HL-60/S4 treated with retinoic acid at 250 ng/mL for 4 days and 3 days (cell line): ENCODE results near the gene FRMD4B.

ENCODE experiments used
- in situ Hi-C: fragments of 300-500 bp; cut with MboI; formaldehyde crosslinking; loops from 2 replicates; pipeline ENCODE4 v1.7.0; 2022; ENCODE audit warnings: low sequenced_read_pairs

FRMD4B gene

DNA sequence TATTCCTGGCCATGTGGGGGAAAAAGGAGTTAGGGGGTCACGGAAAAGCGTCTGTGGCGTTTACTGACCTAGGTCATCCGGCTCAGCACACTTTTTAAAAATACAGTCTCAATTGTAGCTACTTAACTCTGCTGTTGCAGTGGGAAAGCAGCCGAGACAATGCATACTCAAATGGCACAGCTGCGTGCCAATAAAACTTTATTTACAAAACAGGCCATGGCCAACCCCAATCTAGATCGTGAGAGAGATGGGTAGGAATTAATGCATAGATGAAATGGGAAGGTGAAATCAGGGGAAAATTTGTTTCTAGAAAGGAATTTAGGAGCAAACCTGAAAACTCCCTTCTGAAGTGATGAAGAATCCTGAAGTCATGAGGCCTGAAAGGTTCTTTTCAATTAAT, 22.0 kb upstream of the FRMD4B start:
- in situ Hi-C loops, result loop anchor here (25.0 kb wide), 1 partner anchor 246 kb away; no protein-coding TSS in a partner anchor

DNA sequence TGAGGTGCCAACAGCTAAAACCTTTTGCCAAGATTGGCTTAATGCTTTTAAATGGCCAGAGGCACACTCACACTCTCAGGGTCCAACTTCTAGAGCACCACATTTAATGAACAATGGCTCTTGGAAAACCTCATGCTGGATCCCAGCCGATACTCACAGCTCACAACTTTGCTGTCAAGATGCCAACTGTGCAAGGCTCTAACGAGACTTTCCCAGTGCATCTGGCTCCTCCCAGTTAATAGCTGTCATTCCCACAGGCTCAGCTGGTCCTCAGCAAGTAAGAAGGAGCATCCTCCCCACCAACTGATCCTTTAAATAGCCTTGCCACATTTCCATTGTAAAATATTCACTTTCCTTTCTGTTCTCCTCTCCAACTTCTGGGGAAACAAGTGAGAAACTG, 20.3 kb upstream of the FRMD4B start:
- in situ Hi-C loops, result loop anchor here (25.0 kb wide), 1 partner anchor 244 kb away; no protein-coding TSS in a partner anchor

DNA sequence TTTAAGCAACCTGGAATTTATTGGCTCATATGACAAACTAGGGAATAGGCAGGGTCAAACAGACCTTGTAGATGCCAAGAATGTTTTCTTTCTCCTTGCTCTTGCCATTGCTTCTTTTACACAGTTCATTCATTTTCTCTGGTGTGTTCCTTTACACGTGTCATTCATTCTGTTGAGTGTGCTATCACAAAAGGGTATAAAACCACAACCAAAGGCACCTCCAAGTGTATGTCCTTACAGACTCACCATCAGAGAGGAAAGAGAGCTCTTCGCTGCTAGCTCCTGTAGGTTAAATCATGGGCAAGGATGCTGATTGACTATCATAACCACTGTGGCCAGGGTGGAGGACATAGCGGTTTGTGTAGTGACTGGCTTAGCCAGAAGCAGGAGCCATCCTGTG, 19.2 kb upstream of the FRMD4B start:
- in situ Hi-C loops, result loop anchor here (25.0 kb wide), 1 partner anchor 243 kb away; no protein-coding TSS in a partner anchor

DNA sequence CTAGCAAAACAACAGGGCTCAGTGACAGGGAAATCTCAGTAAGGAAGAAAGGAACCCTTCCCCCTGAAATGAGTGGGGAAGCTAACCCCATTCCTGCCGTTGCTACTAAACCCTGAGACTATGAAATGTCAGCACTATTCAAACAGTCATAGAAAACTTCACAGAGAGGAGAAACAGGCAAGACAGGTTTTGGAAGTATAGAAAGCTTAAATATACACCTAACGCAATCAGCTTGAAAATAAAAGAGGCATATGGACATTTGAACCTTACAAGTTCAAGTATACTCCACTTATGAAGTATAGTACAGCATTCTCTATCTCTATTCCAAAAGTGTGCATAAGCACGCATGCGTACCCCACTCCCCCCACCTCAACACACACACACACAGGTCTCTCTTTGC, 17.6 kb upstream of the FRMD4B start:
- in situ Hi-C loops, result loop anchor here (25.0 kb wide), 1 partner anchor 241 kb away; no protein-coding TSS in a partner anchor

DNA sequence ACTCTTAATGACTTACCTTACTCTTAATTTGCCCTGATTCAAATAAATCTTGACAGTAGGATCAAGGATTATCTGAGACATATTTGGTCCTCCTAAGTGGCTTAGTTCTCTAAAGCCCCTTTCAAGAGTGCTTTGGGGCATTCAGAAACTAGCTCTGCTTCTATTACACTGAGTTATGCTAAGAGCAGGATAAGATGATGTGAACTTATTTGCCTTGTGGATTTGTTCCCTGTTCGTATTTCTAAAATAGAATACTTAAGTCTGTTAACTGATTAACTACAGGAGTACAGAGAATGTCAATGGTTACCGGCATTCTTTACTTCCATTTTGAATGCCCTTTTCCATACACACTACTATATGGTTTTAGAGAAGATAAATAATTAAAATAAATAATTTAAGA, 14.8 kb upstream of the FRMD4B start:
- in situ Hi-C loops, result loop anchor here (25.0 kb wide), 1 partner anchor 238 kb away; no protein-coding TSS in a partner anchor

DNA sequence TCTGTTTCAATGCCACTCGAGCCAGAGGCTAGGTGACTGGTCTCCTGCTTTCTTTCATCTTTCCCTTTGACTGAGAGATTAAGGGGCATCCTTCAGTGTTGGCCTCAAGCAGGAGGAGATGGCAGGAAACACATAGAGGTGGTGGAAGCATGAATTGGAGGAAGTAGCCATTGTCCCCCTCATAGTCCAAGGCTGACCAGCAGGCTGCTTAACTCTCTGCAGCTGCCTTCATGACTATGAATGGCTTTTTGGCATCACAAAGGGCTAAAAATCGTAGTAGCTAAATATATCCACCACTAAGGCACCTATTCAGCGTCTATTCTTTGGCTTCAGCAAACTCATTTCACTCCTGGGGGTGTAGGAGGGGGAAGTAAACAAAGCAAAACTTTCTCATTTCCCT, 7.0 kb upstream of the FRMD4B start:
- in situ Hi-C loops, result no loop called here

DNA sequence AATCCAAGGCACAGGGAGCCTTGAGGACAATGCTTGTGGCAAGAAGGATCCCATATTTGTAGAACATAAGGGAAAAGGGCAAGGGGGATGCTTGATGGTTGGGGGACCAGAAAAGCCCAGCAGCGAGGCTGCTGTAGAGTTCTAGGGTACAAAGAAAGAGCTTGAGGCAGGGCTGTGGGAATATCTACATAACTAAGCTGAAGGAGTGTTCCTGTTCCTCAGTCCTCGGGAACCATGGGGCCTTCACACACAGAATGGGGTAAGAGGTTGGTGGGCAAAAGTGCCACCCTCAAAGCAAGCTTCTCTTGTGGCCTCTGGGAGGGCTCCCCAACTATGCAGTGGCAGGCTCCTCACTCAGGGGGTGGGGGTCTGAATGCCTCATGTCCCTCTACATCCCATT, 6.5 kb upstream of the FRMD4B start:
- in situ Hi-C loops, result no loop called here

DNA sequence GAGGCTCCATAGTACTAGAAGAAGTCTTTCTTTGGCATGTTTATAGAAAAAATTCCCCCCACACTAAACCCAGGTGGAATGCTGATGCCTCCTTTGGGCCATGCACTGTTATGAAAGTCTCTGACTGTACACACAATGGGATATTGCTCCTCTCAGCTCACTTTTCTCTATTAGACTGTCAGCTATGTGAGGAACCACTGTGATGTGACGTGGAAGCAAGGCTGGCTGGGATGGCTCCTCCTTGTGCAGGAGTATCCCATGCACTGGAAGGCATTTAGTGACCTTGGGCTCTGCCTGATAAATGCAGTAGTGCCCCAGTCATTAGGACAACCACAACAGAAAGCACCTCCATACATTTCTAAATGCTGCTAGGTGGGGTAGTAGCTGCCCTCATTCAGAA, 5.7 kb upstream of the FRMD4B start:
- in situ Hi-C loops, result no loop called here

DNA sequence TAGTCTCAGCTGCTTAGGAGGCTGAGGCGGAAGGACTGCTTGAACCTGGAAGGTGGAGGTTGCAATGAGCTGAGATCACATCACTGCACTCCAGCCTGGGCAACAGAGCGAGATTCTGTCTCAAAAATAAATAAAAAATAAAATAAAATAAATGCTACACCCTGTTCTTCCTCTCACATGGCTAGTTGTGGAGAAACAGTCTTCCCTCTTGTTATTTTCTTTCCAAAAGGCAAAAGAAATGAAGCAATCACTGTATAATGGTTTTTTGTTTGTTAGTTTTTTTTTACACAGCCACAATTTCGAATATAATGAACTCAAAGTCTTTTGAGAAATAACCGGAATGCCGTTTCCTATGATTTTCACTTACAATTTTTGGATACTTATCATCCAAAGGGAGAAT, 4.9 kb upstream of the FRMD4B start:
- in situ Hi-C loops, result no loop called here

DNA sequence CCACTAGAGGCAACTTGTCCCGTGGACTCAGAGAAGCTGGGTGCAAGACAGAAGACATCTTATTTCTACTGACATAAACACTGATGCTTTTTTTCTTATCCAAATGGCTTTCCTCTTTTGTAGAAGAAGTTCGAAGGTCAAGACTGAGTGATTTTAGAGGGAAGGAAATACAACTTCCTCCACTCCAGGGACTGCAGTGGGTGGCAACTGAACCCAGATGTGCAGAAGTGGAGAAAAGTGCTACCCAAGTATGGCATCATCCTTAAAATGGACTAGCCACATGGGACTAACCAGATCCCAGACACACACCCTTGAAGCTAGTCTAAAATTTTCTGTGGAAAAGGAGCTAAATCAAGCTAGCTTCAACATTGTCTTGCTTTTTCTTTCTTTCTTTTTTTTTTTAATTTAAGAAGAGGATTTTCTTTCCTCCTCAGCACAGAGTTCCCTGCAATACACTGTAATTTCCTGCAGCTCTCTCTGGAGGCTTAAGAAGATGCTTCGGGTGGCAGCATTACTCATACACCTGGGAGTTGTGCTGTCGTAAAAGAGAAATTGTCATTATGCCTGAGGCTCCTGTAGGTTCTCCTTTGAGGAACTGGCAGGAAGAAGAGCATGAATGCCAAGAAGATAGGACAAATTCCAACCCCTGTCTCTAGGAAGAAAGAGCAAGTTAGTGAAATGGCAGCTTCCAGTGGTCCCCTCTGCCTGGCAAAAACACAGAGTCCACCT, 3.8 kb upstream of the FRMD4B start:
- in situ Hi-C loops, result no loop called here

DNA sequence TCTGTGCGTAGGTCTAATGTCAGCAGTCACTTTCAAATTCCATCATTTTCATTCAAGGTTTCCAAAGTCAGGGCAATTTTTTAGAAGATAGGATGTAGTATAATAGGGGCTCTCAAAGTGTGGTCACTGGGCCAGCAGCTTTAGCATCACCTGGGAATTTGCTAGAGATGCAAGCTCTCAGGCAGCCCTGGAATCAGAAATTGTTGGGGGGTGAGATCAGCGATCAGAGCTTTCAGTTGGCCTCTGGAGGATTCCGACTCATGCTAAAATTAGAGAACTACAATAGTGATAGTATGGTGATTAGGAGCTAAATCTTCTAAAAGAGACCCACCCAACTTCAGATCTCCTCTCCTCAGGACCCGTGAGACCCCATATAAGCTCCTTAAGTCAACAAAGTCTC, 2.4 kb upstream of the FRMD4B start:
- in situ Hi-C loops, result no loop called here

DNA sequence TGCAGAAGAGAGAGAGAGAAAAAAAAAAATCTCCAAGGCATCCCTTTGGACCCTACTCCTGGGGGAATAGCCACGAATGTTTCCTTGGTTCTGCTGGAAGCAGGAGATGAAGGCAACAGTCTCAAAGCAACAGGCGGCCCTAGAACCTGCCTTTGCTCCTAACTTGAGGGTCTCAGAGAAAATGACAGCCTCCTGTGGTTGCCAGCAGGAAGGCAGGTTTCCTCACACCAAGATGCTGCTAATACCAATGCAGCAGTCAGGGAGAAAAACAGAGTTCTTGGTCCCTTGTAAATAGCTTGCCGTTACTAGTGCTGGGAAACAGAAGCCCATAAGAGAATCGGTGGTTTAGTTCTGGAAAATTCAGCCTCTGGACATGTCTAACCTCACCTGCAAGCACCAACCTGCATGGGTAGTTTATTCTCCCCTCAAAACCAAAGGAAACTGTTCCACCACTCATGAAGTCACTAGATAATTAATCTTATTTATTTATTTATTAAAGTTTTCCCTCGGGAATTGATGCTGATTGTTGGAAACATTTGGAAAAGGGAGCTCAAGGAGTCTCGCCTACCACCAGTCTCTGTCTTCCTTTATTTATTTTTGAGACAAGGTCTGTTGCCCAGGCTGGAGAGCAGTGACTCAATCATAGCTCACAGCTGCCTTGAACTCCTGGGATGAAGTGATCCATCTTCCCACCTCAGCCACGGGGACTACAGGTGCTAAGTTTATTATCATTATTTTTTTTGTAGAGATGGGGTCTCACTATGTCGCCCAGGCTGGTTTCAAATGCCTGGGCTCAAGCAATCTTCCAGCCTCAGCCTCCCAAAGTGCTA, 883 bp upstream of the FRMD4B start:
- in situ Hi-C loops, result no loop called here

DNA sequence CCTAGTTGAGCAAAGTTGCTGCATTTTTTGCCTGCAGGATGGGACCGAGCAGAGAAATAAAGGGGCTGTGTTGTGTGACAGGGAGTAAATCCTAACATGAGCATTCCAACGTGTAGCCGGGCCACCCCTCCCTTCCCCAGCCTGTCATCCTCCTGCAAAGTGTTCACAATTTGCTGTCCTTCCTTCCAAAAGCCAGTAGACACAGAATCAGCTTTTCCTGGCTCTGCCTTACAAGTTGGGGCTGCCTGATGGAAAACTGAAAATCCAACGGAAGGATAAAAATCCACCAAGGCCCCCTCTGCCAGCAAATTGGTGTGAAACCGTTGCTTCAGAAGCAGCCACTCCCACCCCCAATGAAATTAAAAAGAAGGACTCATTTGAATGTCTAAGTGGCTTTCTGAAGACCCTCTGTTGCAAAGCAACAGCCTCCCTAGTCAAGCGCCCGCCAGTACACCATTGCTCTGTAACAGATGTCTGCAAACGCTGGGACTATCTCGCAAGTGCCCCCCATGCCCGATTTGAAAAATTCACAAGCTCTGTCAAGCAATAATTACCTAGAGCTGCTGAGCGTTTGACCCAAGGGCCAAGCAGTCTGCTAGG, 665 bp downstream of the FRMD4B start:
- in situ Hi-C loops, result no loop called here

DNA sequence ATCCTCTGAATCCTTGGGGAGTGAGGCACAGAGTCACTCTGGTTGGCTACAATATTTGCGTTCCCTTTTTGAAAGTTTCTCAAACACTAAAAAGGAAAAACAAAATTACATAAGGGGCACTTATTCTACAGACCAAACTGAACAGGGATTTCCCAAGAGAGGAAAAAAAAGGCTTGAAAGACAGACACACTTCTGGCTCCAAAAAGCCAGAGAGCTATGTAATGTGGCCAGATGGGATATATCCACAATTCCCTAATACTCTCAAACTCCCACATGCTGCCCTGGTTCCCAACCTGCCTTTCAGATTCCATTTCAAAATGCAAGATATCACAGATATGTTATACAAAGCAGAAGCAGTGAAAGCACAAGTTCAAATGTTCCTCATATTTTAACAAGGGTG, 1.6 kb downstream of the FRMD4B start:
- in situ Hi-C loops, result no loop called here

DNA sequence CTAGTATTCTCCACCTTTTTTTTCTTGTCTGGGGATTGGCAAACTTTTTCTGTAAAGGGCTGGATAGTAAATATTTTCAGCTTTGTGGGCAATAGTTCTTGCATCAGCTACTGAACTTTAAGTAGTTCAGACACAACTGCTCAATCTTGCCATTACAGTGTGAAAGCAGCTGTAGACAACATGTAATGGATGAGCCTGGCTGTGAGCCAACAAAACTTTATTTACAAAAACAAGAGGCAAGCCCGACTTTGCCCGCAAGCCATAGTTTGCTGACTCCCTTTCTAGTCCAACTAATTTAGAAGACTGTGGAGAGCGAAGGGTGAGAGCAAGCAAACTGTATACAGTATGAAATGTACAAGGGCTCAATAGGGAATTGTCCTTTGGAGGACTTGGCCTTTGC, 6.2 kb downstream of the FRMD4B start:
- in situ Hi-C loops, result no loop called here

DNA sequence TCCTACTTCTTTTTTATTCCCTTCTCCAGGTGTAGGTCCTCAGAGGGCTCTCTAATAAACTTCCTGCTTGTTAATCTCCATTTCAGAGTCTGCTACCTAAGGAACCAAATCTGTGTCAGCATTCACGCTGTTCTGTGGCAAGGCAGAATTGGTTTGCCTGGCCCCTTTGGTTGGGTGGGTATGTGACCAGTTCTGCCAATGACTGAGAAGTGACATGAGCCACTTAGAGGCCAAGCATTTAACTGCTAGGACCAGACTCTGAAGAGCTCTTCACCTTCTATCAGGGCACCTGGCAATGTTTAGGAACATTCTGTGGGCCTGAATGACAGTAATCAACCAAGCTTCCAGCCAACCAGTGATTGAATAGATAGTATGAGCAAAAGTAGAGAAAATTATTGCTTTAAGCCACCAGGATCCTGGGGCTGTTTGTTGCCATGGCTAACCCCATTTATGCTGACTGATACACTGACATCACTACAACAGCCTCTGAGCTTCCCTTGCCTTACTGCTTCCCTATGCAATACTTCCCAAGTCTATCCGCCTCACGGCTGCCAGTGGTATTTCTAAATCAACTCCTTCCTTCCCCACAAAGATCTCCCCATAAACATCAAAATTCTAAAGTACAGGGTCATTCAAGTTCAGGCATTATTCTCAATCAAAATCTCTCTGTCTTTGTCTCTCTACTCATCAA, 7.6 kb downstream of the FRMD4B start:
- in situ Hi-C loops, result no loop called here

DNA sequence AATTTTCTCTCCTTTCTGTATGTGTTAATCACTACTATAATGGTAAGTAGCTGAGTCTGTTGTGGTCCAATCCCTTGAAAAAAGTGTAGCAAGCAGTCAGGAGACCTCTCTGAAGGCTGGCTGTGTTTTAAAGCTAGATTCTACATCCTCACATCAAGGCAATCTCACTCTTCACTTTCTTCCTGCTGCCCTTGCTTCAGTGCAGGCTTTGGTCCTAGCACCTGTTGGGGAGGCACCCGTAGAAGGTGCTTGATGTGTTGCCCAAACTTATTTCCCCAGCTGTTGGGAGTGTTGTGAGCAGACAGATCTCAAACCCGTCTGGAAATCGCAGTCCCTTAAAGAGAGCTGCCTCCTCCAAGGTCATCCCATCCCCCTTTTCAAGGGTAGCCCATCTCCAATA, 8.6 kb downstream of the FRMD4B start:
- in situ Hi-C loops, result no loop called here

DNA sequence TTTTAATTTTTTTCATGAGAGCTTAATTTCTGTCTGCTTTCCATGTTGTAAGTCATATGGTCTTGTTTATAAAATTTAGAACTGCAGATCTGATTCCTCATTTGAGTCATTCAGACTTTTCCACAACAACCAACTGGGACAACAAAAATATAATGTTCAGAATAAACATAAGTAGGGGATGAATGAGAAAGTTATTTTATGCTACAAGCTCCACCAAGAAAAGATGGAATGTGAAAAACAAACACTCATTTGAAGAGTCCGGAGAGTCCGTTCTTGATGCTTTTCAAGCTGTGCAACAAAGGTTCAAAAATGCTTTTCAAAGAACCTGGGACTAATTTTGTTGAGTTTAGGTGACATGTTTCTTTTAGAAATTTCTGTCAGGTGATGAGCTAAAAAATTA, 9.2 kb downstream of the FRMD4B start:
- in situ Hi-C loops, result no loop called here

DNA sequence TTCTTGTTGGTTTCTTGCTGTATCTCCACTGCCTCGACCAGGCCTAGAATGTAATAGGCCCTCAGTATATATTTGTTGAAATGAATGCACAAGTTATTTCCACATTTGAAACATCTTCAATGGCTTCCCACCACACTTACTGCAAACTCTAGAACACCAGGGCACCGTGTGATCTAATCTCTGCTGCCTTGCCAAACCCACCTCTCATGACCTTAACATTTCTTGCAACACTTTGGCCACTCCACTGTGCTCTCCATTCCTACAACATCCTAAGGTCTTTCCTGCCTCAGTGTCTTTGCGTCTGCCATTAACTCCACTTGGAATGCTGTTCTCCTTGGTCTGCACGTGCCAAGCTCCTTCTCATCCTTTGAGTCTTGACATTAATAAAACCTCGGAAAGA, 14.1 kb downstream of the FRMD4B start:
- in situ Hi-C loops, result no loop called here

DNA sequence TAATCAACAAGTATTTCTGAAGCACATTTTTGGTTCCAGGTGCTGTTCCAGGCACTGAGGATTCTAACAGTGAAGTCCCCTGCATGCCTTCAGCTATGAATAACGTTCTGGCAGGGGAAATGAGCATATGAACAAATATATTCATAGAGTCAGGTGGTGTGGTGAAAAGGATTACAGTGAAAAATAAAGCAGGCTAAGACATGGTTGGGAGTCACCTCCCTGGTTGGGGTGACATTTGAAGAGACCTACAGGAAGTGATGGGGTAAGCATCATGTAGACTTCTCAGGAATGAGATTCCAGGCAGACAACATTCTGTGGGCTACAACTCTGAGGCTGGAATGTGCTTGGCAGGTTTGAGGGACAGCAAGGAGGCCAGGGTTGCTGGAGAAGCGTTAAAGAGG, 15.0 kb downstream of the FRMD4B start:
- in situ Hi-C loops, result no loop called here
